HG03432 (cell line): ENCODE results near the gene KIZ.
"Not testable (repeated sequence)": the region's sequence is repeated elsewhere in the genome, so short reads cannot be mapped to it uniquely, and the experiment has no call there.

Experiments
- ATAC-seq: cut with Tn5 transposase; IDR thresholded peaks from one replicate; pipeline ENCODE4 v1.9.1; 2021; ENCODE audit warnings: mild to moderate bottlenecking, moderate library complexity; ENCODE audit not compliant: unreplicated experiment

The KIZ gene

DNA sequence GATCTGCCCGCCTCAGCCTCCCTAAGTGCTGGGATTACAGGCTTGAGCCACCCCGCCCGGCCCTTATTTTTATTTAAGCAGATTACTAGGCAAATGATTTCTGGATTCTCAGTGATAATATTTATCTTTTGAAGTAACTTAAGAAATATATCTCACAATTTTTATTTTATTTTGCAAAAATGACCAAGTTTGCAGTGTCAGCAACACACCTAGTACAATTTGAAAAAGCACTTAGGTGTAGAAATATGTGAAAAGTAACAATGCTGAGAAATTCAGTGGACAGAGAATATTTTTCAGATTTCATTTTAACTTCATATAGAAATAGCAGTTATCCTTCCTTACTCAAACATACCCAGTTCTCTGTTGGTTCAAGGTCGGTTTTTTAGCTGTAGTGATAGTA is 98.3 kb downstream of the KIZ start:
- no peak for ATAC-seq

DNA sequence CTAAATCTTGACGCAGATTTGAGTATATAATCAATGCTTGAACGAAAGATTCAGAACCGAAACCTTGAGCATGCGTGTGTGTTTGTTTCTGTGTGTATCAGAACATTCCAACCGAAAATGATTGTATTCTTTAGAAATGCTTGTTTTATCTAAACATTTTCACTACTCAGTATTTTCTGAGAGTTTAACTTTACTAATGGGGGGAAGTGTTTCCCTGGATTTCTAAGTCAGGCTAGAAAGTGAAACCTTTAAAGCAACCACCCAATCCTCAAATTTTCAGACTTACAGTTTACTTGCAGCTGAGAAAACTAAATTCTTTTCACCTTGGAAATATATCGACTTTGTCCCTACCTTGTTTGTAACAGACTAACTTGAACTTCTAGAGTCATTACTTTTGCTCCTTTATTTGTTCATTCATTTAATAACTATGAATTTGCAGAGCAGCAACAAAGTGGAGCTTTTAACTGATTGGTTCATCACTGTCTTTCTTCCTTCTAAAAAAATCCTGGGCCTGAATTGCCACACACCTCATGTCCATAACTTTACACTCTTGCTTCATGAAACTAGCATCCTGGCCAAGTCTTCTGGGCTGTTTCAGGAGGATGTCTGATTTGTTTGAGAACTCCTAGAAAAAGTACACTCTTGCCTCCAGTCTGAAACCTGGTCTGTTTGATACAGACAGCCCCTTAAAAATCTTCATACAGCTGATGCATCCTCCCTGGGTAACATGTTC is 99.5 kb downstream of the KIZ start:
- ATAC-seq, result no peak

DNA sequence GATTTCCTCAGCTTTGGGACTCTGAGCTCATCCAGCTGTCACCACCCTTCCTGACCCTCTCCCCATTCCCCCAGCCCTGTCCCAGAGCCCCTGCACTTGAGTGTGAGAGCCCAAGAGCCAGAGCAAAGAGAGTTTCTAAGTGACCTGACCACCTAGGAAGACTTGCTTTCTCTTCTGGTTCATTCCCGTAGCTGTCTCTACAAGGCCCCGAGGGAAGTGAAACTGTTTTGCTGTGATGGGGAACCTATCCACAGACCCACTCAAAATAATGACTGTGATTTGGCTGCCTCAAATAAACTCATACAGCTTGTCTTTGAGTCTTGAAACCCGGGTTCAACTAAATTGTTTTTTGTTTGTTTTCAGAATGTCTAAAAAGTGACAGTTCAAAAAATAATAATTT is 102.6 kb downstream of the KIZ start:
- ATAC-seq, result peak; percentile 91

DNA sequence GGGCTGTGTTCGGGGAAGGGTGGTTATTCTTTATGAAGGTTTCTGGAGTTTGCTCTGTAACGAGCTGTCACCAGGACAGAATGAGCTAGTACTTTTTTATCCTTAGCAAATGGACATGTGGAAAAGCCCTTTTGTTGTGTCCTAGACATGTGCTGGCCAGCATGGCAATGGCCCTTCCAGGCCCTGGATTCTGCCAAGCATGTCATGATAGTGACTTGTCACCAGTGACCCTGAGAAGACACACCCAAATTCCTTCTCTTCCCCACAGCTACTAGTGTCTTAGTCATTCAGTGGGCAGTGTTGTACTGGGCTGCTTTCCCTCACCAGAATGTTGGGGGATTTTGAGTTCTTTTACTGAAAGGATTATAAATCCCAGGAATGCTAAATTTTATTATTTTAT is 103.3 kb downstream of the KIZ start:
- ATAC-seq, result no peak

DNA sequence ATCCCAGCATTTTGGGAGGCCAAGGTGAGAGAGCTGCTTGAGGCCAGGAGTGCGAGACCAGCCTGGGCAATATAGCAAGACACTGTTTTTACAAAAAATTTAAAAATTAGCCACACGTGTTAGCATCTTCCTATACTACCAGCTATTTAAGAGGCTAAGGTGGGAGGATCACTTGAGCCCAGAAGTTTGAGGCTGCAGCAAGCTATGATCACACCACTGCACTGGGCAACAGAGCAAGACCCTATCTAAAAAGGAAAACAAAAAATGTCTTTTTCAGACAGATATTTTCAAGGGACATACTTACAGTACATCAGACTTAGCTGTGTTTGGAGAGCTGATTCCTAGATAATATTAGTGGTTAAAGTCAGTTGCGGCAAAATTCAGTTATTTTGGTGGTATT is 104.3 kb downstream of the KIZ start:
- ATAC-seq, result no peak

DNA sequence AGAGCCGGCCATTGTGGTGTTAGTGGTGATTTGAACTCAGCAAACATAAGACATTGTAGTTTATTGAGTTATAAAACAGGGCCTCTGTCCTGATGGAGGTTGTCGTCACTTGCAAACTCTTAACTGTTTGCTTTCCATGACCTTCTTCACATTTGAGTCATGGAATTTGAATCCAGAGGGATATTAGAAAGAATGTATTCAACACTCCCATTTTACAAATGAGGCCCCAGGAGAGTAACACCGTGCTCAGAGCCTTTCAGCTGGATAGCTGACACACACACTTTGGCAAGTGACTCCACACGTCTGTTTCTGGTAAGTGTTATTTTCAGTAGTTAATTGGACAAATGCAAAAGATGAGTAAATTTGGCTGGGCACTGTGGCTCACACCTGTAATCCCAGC is 104.8 kb downstream of the KIZ start:
- no peak for ATAC-seq

DNA sequence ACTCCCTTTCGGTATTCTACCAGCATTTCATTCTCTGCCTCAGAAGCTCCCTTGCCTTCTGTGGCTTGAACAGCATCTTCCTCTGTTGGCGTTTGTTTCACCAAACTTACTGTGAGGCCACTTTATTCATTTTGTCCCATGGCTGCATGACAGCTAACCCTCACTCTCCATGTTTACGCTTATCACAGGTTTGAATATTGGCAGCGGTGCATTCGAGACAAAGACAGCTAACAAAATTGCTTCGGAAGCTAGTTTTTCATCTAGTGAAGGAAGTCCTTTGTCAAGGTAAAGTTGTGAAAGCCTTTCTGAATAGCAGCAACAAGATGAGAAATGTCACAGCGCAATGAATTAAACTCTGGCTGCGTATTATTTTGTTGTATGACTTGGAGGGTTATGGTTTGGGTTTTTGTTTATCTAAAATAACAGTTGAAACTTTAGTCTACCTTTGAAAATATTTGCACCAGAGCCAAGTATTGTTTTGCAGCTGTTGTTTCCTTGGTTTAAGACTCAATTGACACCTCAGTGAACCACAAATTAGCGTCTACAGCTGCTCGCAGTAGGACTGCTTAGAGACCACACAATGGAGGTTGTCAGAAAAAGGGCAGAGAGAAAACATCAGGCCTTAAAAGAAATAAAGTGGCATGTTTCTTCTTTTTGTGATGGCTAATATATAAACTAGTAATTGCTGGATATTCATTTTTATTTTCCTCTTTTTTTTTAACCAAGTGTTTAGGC is 106.8 kb downstream of the KIZ start:
- ATAC-seq, result no peak

DNA sequence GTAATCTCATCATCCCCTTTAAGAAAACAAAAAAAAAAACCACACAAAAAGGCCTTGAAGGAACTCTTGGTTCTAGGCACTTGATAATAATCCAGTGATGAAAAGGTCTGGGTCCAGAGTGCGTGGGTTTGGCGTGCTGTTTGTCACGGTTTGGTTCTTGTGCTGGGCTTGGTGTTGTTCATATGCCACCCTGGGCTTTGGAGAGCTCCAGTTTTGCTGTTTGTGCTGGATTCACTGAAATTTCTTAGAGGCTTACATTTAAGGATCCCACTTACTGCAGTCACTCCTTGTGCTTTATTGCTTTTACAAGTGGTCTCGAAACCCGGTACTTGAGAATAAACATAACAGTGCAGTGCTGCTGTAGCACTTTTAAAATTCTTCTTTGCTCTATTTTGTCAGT is 108.4 kb downstream of the KIZ start:
- ATAC-seq, result no peak

DNA sequence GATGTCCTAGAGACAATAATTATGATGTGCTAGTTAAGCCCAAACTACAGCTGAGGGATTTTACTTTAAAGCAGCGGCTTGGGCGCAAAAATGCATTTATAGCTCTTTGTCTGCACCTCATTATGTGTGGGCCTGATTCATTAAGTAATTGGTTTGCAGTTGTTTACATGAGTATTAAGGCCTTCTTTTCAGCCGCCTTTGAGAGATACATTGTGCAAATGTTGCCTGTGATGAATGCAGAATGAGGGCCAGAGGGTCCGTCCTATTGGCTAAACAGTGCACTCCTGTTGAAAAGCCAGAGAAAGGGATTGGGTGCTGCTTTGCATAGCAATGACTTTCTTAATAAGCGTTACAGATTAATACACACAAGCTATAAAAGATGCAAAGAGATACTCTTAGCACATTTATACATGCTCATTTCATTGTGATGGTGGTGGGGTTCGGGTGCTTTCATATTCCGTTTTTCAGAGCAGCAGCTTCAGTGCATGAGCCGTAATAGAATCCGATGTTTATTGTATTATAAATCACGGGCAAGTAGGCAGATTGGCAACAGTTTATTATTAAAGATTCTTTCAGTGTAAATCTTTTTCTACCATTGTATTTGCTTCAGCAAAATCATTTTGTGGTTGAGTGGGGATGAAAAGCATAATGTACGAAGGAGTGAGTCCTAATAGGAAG is 109.1 kb downstream of the KIZ start:
- no peak for ATAC-seq

DNA sequence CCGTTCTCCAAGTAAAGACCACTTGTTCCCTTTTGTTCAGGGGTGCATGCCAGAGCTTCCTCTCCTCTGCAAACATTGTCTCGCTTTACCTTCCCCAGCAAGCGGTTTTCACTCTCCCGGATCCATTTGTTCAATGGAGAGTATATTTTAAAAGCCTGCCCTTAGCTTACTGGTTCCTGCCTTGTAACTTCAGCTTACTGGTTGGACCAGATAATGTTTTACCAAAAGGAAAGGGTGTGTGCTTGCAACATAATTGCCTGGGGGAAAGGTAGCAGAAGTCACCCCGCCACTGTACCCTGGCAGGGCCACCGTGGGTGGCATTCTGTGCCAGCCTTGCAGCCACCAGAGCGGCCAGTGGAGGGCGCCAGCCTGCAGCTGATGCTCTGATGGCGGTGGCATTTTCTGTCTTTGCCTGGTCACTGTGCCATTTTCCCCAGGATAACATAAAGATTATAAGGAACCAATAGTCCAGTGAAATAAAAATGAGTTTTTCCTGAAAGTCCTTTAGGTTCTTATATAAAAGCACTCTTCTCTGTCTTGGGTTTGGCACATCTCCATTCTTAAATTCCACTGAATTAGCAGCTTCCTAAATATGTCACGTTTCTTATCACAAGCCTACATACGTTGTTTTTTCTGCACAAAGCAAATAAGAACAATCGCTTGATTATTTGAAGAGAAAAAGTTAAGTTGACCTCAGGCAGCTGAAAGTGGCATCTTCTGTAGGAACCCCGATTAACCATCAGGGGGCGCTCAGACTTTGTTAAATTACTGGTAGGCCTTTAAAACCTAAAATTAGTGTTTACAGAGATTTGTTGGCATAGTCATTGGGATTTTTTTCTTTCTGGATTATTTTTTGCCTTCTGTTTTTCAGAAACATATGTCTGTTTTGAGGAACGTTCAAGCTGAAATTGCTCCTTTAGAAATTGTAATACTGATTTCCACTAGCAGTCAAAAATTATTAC is 109.9 kb downstream of the KIZ start:
- ATAC-seq, result peak; percentile 74

DNA sequence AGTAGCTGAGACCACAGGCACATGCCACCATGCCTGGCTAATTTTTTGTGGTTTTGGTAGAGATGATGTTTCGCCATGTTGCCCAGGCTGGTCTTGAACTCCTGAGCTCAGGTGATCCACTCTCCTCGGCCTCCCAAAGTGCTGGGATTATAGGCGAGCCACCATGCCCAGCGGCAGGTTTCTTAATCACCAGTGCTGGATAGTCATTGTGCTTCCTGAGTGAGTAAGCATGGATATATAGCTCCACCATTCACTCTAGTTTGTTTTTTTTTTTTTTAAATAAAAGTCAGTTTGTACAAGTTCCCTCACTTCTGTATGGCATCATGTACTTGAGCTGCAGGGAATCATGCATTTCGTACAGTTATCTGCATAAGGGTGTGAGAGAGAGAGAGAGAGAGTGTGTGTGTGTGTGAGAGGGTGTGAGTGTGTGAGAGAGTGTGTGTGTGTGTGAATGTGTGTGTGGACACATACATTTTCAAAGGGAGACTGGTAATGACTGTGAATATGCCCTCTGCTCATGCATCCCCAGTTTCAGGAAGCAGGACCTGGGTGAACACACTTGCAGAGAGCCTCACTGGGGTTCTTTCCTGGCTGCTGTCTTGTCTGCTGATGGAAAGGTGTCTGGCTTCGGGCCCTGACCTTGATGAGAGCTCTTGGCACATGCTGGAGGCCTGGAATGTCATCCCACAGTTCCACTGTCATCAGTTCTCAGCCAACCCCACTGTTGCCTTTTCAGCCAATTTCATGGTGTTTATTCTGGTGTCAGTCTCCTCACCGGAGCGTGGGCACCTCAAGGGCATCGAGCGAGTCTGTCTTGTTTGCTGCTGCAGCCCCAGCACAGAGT is 112.3 kb downstream of the KIZ start:
- ATAC-seq, result no peak

DNA sequence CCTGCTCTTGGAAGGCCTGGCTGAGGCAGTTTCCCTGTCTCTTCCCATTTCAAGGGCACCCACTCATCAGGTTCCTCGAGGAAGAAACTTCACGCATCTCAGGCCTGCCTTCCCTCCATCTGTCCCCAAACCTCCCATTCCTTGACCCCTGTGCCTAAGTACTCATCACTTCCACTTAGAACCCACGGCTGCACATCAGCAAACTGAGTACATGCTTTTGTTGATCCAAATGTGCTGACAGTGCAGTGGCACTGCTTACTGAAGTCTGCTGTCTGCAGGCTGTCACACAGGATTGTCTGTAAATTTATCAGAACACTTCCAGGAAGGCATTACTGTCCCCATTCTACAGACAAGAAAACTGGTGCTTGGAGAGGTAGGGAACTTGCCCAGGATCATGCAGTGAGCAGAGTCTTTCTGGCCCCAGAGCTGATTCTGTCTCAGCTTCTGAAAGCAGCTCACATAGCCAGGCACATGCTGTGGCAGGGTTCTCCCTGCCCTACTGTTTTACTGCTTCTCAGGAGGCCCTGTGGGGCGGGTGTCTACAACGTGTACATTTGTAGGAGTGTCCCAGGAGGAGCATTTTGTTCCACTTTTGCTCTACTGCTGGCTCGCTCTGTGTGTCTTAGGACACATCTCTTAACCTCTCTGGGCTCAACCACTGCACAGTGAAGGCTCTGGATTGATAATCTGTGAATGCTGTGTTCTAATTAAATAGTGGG is 113.1 kb downstream of the KIZ start:
- no peak for ATAC-seq

DNA sequence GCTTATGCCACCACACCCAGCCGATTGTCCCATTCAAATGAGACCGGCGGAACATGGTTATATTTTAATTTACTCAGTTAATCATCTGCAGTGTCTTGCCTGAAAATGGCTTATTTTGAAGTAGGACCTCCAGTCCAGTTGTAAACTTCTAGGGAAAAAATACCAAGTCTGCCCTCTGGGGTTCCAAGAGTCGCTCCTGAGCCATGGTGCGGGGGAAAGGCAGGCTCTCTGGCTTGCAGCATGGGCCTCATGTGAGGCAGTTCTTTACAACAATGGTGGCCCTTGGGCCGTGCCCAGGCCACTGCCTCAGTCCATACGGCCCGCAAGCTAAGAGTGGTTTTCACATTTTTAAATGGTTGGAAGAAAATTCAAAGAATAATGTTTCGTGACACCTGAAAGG is 114.5 kb downstream of the KIZ start:
- no peak for ATAC-seq

DNA sequence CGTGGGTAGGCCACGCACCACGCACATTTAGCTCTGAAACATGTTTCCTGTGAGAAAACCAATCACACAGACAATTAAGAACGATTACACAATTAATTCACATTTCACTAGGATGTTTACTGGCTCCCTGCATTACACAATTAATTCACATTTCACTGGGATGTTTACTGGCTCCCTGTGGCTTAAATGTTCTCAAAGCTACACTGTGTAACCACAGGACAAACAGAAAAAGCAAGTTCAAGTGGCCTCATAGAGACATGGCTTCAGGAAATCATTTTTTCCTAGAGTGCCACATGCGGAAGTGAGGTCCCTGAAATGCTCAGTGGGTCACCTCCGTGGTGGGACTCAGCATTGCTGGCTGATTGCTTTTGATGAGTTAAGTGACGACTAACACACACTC is 115.5 kb downstream of the KIZ start:
- ATAC-seq, result no peak

DNA sequence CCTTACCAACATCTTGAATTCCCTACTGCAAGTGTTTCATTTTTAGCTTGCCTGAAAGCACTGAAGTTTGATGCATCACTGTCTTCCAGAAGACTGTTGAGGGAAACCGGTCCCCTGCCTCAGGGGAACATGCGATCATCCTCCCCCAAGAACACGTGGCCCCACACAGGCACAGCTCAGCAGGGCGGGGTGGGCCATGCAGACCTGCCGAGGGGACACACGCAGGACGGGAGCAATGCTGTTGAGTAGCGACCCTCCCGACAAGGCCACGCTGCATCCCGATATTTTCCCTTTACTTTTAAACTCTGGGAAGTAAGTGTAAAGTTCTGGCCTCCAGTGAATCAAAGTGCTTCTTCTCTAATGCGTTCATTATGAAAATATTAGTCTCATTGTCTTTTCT is 117.9 kb downstream of the KIZ start:
- ATAC-seq, result no peak

DNA sequence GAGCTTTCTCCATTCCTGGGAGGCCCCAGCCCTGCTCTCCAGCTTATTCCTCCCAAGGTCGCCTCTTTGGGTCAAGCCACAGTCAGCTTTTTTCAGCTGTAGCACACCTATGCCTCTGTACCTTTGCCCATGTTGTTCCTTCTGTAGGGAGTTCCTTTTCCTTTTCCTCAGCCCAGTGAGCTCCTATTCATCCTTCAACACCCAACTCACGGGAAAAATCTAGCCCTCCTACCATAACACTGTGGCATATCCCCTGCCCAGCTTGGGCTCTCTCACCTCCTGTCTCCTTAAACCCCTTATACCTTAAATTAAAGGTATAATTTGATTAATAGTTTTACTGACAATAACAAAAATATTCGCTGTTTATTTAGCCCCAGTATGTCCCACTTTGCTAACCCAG is 118.9 kb downstream of the KIZ start:
- ATAC-seq, result no peak

DNA sequence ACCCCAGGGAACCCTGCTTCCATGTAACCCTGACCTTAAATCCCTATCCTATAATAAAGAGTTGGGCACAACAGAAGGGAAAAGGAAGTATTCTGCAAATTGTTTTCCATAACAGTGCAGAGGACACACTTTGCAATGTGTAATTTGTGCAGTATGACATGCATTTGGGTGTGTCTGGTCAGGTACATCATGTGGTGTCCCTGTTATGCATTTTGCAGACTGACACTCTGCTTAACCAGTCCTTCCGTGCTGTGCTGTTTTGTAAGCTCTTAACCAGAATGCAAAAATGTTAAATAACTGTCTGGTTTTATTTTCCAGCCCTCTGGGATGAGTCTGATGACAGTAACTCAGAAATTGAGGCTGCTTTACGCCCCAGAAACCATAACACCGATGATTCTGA is 120.3 kb downstream of the KIZ start:
- no peak for ATAC-seq

DNA sequence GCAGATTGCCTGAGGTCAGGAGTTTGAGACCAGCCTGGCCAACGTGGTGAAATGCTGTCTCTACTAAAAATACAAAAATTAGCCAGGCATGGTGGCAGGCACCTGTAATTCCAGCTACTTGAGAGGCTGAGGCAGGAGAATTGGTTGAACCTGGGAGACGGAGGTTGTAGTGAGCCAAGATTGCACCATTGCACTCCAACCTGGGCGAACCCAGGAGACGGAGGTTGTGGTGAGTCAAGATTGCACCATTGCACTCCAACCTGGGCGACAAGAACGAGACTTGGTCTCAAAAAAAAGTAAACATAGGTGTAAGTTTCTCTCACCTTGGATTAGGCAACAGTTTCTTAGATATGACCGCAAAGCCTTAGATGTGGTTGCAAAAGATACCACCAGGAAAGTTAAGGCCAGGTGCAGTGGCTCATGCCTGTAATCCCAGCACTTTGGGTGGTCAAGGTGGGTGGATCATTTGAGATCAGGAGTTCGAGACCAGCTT is 121.8 kb downstream of the KIZ start:
- ATAC-seq, result not testable (repeated sequence)

DNA sequence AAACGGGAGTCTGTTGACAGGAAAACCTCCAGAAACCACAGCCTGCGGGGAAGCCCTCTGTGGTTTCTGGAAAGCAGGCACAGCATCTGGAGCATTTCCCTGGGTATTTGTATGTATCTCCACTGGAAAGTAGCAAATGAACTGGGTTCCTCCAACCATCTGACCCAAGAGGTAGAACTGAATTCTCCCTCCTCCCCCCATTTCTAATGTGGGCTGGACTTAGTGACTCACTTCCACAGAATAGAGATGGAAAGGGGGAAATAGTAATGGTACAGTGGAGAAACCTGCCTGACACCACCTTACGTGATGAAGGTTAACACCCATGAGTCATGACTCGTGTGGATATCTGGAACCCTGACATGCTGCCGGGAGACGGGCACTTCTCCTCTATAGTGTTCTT is 125.4 kb downstream of the KIZ start:
- ATAC-seq, result no peak
